Measurements from ENCODE around the gene SNAI3.

SNAI3 gene

GRCh38 chr16:88651989-88652761 is 34.1 kb downstream of the SNAI3 start:
- H3K4me3 Mint-ChIP-seq: no peak overlapping the region
- no peaks in the 10 kb centered on the region for H3K27me3 Mint-ChIP-seq
- peaks cover 6% of the 10 kb centered on the region for H3K36me3 Mint-ChIP-seq (ENCODE audit: low read depth)
- ATAC-seq (no peak), DNase-seq (no peak)
- no peaks in the 10 kb centered on the region for H3K9me3 Mint-ChIP-seq
- peak overlapping the region; percentile 62 for H3K27ac Mint-ChIP-seq
- H3K4me1 Mint-ChIP-seq: peaks cover 17% of the 10 kb centered on the region

GRCh38 chr16:88651276-88651988 is 34.9 kb downstream of the SNAI3 start:
- Mint-ChIP-seq H3K27me3 (no peaks in the 10 kb centered on the region), H3K4me1 (peaks cover 17% of the 10 kb centered on the region), H3K4me3 (peak overlapping the region; percentile 87), H3K27ac (peak overlapping the region; percentile 89), H3K36me3 (ENCODE audit: low read depth) (peaks cover 6% of the 10 kb centered on the region), H3K9me3 (no peaks in the 10 kb centered on the region)
- DNase-seq (peak; percentile 85), ATAC-seq (peak; percentile 92)

- Mint-ChIP-seq H3K36me3 (ENCODE audit: low read depth) (peaks cover 6% of the 10 kb centered on the region), H3K4me3 (peak within 1 kb of the TSS; percentile 87), H3K9me3 (no peaks in the 10 kb centered on the region), H3K4me1 (peaks cover 17% of the 10 kb centered on the region), H3K27me3 (no peaks in the 10 kb centered on the region), H3K27ac (peak within 1 kb of the TSS; percentile 89)
- peak; percentile 91 for ATAC-seq
- DNase-seq: peak; percentile 89
These were observed 35.5 kb downstream of the SNAI3 start, which contains the start of gene CYBA for GRCh38 chr16:88650749-88651275. Gene CYBA, minus strand, starts transcription at chr16:88651053. Its CDS starts 40 bp downstream, at chr16:88651013.

- Mint-ChIP-seq H3K4me1 (peaks cover 20% of the 10 kb centered on the region), H3K4me3 (peak overlapping the region; percentile 87), H3K9me3 (no peaks in the 10 kb centered on the region), H3K27me3 (no peaks in the 10 kb centered on the region), H3K27ac (peak overlapping the region; percentile 76), H3K36me3 (ENCODE audit: low read depth) (peaks cover 5% of the 10 kb centered on the region)
- ATAC-seq: no peak
- peak; percentile 45 for DNase-seq
These were observed 36.2 kb downstream of the SNAI3 start for GRCh38 chr16:88649924-88650748.

GRCh38 chr16:88649195-88649923 is 36.9 kb downstream of the SNAI3 start:
- H3K27ac Mint-ChIP-seq: peak overlapping the region; percentile 70
- peaks cover 25% of the 10 kb centered on the region for H3K4me1 Mint-ChIP-seq
- ATAC-seq: no peak
- no peaks in the 10 kb centered on the region for H3K27me3 Mint-ChIP-seq
- peaks cover 4% of the 10 kb centered on the region for H3K36me3 Mint-ChIP-seq (ENCODE audit: low read depth)
- no peaks in the 10 kb centered on the region for H3K9me3 Mint-ChIP-seq
- peak overlapping the region; percentile 87 for H3K4me3 Mint-ChIP-seq
- DNase-seq: no peak

GRCh38 chr16:88647178-88648070 is 38.9 kb downstream of the SNAI3 start:
- no peaks in the 10 kb centered on the region for H3K9me3 Mint-ChIP-seq
- no peaks in the 10 kb centered on the region for H3K27me3 Mint-ChIP-seq
- H3K4me3 Mint-ChIP-seq: no peak overlapping the region
- no peak overlapping the region for H3K27ac Mint-ChIP-seq
- no peak for ATAC-seq
- no peak for DNase-seq
- H3K36me3 Mint-ChIP-seq (ENCODE audit: low read depth): peaks cover 10% of the 10 kb centered on the region
- peaks cover 25% of the 10 kb centered on the region for H3K4me1 Mint-ChIP-seq

GRCh38 chr16:88646345-88647034 is 39.8 kb downstream of the SNAI3 start:
- no peaks in the 10 kb centered on the region for H3K27me3 Mint-ChIP-seq
- H3K36me3 Mint-ChIP-seq (ENCODE audit: low read depth): peaks cover 10% of the 10 kb centered on the region
- H3K4me3 Mint-ChIP-seq: no peak overlapping the region
- no peaks in the 10 kb centered on the region for H3K9me3 Mint-ChIP-seq
- H3K27ac Mint-ChIP-seq: no peak overlapping the region
- H3K4me1 Mint-ChIP-seq: peaks cover 20% of the 10 kb centered on the region
- DNase-seq: no peak
- ATAC-seq: no peak

- H3K4me3 Mint-ChIP-seq: no peak overlapping the region
- H3K27me3 Mint-ChIP-seq: peaks cover 1% of the 10 kb centered on the region
- ATAC-seq (no peak), DNase-seq (no peak)
- H3K36me3 Mint-ChIP-seq (ENCODE audit: low read depth): peaks cover 10% of the 10 kb centered on the region
- H3K4me1 Mint-ChIP-seq: peaks cover 19% of the 10 kb centered on the region
- no peak overlapping the region for H3K27ac Mint-ChIP-seq
- H3K9me3 Mint-ChIP-seq: no peaks in the 10 kb centered on the region
These were observed 40.4 kb downstream of the SNAI3 start for GRCh38 chr16:88645941-88646340.

GRCh38 chr16:88645455-88645854 is 40.9 kb downstream of the SNAI3 start:
- Mint-ChIP-seq H3K9me3 (no peaks in the 10 kb centered on the region), H3K27ac (no peak overlapping the region), H3K27me3 (peaks cover 3% of the 10 kb centered on the region), H3K4me1 (peaks cover 21% of the 10 kb centered on the region), H3K36me3 (ENCODE audit: low read depth) (peaks cover 10% of the 10 kb centered on the region), H3K4me3 (no peak overlapping the region)
- ATAC-seq: no peak
- no peak for DNase-seq

- Mint-ChIP-seq H3K27ac (no peak overlapping the region), H3K36me3 (ENCODE audit: low read depth) (peaks cover 7% of the 10 kb centered on the region), H3K4me1 (peaks cover 19% of the 10 kb centered on the region), H3K27me3 (peaks cover 11% of the 10 kb centered on the region), H3K4me3 (no peak overlapping the region), H3K9me3 (no peaks in the 10 kb centered on the region)
- DNase-seq: no peak
- no peak for ATAC-seq
These were observed 42.7 kb downstream of the SNAI3 start for GRCh38 chr16:88643644-88643932.

GRCh38 chr16:88642881-88643643 is 43.2 kb downstream of the SNAI3 start:
- no peak overlapping the region for H3K27ac Mint-ChIP-seq
- H3K4me1 Mint-ChIP-seq: peaks cover 22% of the 10 kb centered on the region
- no peak overlapping the region for H3K4me3 Mint-ChIP-seq
- H3K9me3 Mint-ChIP-seq: no peaks in the 10 kb centered on the region
- peaks cover 14% of the 10 kb centered on the region for H3K27me3 Mint-ChIP-seq
- ATAC-seq (no peak), DNase-seq (no peak)
- peaks cover 7% of the 10 kb centered on the region for H3K36me3 Mint-ChIP-seq (ENCODE audit: low read depth)

- H3K27ac Mint-ChIP-seq: no peak overlapping the region
- DNase-seq (no peak), ATAC-seq (no peak)
- peaks cover 4% of the 10 kb centered on the region for H3K9me3 Mint-ChIP-seq
- H3K36me3 Mint-ChIP-seq (ENCODE audit: low read depth): peaks cover 10% of the 10 kb centered on the region
- peaks cover 23% of the 10 kb centered on the region for H3K27me3 Mint-ChIP-seq
- peaks cover 41% of the 10 kb centered on the region for H3K4me1 Mint-ChIP-seq
- no peak overlapping the region for H3K4me3 Mint-ChIP-seq
These were observed 45.6 kb downstream of the SNAI3 start for GRCh38 chr16:88640498-88641247.
